ENCODE results near the gene HSD17B3. TPM values are rescaled to one million over a fixed set of nuclear protein-coding genes. Genes with fewer than 3 reads are reported as not detected.

HSD17B3 gene
- total RNA-seq, 1 experiment from 2014 or later, result not detected

DNA sequence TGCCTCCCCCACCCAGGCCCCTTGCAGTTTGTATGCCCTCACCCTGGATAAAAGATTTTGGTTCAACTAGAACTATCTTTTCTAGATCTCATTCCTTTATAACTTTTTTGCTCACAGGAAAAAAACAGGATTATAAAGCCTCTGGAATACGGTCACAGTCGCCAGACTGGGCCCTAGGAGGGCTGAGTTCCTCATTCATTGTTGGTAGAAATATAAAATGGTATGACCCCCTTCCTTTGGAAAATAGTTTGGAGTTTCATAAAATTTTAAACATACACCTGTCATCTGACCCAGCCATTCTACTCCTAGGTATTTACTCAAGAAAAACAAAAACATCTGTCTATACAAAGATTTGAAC, 82.1 kb downstream of the HSD17B3 start:
- Histone ChIP-seq H3K9me2 (replicated peaks; ENCODE audit: insufficient read depth, low read length) (no peaks in the 10 kb centered on the region), H3K4me2 (ENCODE audit: low read depth, low read length, poor library complexity, severe bottlenecking) (no peak overlapping the region), H3K9me3 (ENCODE audit: low read length) (no peaks in the 10 kb centered on the region), H3K4me3 (ENCODE audit: low read length) (no peak overlapping the region), H2AFZ (ENCODE audit: low read length) (no peak overlapping the region), H3K79me2 (ENCODE audit: low read length) (no peaks in the 10 kb centered on the region), H3K27ac (ENCODE audit: low read length) (no peak overlapping the region), H3K4me1 (ENCODE audit: low read length) (peaks cover 3% of the 10 kb centered on the region; the same call in 1 of the 2 replicates), H3K9ac (ENCODE audit: low read length) (no peak overlapping the region), H4K20me1 (ENCODE audit: insufficient read depth, low read depth, low read length) (no peaks in the 10 kb centered on the region), H3K27me3 (ENCODE audit: low read length) (no peaks in the 10 kb centered on the region), H3K36me3 (ENCODE audit: insufficient read depth, low read length) (no peaks in the 10 kb centered on the region)
- no peak for DNase-seq

DNA sequence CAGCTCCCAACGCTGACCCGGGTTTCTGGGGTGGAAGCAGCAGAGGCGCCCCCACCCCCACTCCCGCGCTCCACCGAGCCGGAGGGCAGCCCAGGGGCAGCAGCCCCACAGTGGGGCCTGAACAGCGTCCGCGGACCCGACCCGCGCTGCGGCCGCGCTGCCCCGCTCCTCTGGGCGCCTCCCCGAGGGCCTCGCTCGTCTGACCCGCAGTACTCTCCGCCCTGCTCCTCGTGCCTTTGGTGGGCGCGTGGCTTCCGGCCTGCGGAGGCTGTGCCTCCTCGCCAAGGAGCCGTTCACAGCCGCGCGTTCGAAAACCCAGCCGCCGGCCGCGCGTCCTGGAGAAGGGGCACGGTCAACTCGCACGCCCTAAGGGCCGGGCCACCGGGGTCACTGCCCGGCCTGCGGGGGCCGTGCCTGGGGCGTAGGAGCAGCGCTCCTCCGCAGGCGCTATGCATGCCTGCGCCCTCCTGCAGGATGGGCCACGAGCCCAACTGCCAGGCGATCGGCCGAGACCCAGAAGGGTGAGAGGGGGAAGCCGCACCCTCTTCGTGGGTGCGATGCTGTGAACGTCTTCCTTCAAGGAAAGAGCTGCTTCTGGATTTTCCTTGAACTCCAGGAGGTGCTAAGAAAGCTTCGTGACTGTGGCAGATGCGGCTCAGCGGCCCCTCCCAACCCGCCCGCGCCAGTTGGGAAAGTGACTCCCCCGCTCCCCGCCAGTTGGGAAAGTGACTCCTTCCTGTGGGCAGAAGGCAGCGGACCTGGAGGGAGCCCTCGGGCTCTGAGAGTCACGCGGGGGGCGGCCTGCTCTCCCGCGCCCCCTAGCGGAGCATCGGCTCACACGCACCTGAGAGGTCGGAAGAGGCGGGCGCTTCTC, 82.7 kb downstream of the HSD17B3 start:
- Histone ChIP-seq H4K20me1 (ENCODE audit: insufficient read depth, low read depth, low read length) (no peaks in the 10 kb centered on the region), H3K4me1 (ENCODE audit: low read length) (peaks cover 3% of the 10 kb centered on the region; the same call in 1 of the 2 replicates), H3K27ac (ENCODE audit: low read length) (no peak overlapping the region), H3K27me3 (ENCODE audit: low read length) (no peaks in the 10 kb centered on the region), H3K9me3 (ENCODE audit: low read length) (no peaks in the 10 kb centered on the region), H3K4me2 (ENCODE audit: low read depth, low read length, poor library complexity, severe bottlenecking) (no peak overlapping the region), H3K79me2 (ENCODE audit: low read length) (no peaks in the 10 kb centered on the region), H2AFZ (ENCODE audit: low read length) (no peak overlapping the region), H3K36me3 (ENCODE audit: insufficient read depth, low read length) (no peaks in the 10 kb centered on the region), H3K4me3 (ENCODE audit: low read length) (no peak overlapping the region), H3K9ac (ENCODE audit: low read length) (no peak overlapping the region), H3K9me2 (replicated peaks; ENCODE audit: insufficient read depth, low read length) (no peaks in the 10 kb centered on the region)
- DNase-seq, result no peak

DNA sequence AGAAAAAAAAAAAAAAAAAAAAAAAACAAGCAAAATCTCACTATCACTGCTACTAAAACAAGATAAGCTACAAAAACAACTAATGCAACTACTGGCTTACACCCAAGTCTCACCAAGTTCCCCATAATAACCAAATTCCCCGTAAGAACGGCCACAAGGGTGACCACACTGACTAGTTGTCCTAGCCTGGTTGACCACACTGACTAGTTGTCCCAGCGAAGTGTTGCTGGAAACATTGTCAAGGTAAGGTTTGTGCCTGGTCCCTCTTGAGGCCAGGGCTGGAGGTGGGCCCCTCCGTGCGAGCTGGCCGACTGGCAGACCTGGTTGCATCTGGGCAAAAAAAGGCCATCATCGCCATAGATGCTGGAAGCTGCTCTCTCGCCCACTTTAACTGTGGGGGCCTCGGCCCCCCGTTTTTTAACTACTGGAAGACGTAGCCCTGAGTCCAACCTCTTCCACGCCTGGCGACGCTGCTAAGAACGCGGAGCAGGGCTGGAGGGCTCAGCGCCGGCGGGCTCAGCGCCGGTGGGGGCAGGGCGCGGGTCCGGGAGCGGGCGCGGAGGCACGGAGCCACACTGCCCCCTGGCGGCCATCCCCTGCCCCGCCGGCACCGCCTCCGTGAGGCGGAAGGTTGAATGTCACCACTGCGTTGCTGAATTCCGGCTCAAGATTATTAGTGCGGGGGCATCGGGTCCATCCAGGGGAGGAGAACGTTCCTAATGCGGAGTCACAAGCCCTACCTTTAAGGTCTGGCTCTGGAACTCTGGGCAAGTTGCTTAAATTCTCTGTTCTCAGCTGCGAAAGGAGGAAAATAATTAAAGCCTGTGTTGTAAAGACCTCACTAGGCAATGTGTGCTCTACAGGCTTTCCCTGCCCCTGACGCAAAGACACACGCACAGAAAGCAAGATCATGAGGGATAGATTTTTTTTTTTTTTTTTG, 84.0 kb downstream of the HSD17B3 start:
- H3K4me2 ChIP-seq (ENCODE audit: low read depth, low read length, poor library complexity, severe bottlenecking), result peak overlapping the region; percentile 47
- no peaks in the 10 kb centered on the region for H3K9me2 ChIP-seq (replicated peaks; ENCODE audit: insufficient read depth, low read length)
- H3K79me2 ChIP-seq (ENCODE audit: low read length), result no peaks in the 10 kb centered on the region
- peak; percentile 82 for DNase-seq
- peaks cover 3% of the 10 kb centered on the region; the same call in 1 of the 2 replicates for H3K4me1 ChIP-seq (ENCODE audit: low read length)
- H2AFZ ChIP-seq (ENCODE audit: low read length), result peak overlapping the region; percentile 56
- no peak overlapping the region for H3K27ac ChIP-seq (ENCODE audit: low read length)
- H4K20me1 ChIP-seq (ENCODE audit: insufficient read depth, low read depth, low read length), result no peaks in the 10 kb centered on the region
- H3K4me3 ChIP-seq (ENCODE audit: low read length), result no peak overlapping the region
- no peaks in the 10 kb centered on the region for H3K27me3 ChIP-seq (ENCODE audit: low read length)
- H3K9ac ChIP-seq (ENCODE audit: low read length), result no peak overlapping the region
- H3K9me3 ChIP-seq (ENCODE audit: low read length), result no peaks in the 10 kb centered on the region
- H3K36me3 ChIP-seq (ENCODE audit: insufficient read depth, low read length), result no peaks in the 10 kb centered on the region

DNA sequence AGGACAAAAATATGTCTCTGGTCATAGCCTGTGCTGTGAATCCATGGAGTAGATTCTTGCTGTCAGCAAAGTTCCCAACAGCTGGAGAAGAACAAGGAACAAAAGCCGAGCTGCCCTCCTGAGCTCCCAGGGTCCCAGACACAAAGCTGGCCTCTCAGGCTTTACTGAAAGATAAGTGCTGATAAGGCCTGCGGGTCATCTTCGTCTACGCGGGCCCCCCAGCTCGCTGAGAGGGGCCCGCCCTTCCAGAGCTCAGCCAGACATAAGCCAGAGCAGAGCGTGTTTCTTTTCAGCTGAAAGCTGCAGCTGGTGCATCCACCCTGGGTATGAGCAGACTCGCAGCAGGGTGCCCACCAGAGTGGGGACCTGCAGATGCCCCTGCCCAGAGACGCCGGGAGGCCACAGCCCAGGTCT, 84.7 kb downstream of the HSD17B3 start:
- H3K27me3 ChIP-seq (ENCODE audit: low read length), result no peaks in the 10 kb centered on the region
- H3K9me3 ChIP-seq (ENCODE audit: low read length), result no peaks in the 10 kb centered on the region
- no peaks in the 10 kb centered on the region for H4K20me1 ChIP-seq (ENCODE audit: insufficient read depth, low read depth, low read length)
- H3K79me2 ChIP-seq (ENCODE audit: low read length), result no peaks in the 10 kb centered on the region
- no peak overlapping the region for H3K9ac ChIP-seq (ENCODE audit: low read length)
- no peak overlapping the region for H3K4me2 ChIP-seq (ENCODE audit: low read depth, low read length, poor library complexity, severe bottlenecking)
- peaks cover 3% of the 10 kb centered on the region; the same call in 1 of the 2 replicates for H3K4me1 ChIP-seq (ENCODE audit: low read length)
- no peaks in the 10 kb centered on the region for H3K9me2 ChIP-seq (replicated peaks; ENCODE audit: insufficient read depth, low read length)
- no peak overlapping the region for H2AFZ ChIP-seq (ENCODE audit: low read length)
- H3K36me3 ChIP-seq (ENCODE audit: insufficient read depth, low read length), result no peaks in the 10 kb centered on the region
- no peak for DNase-seq
- no peak overlapping the region for H3K4me3 ChIP-seq (ENCODE audit: low read length)
- no peak overlapping the region for H3K27ac ChIP-seq (ENCODE audit: low read length)

DNA sequence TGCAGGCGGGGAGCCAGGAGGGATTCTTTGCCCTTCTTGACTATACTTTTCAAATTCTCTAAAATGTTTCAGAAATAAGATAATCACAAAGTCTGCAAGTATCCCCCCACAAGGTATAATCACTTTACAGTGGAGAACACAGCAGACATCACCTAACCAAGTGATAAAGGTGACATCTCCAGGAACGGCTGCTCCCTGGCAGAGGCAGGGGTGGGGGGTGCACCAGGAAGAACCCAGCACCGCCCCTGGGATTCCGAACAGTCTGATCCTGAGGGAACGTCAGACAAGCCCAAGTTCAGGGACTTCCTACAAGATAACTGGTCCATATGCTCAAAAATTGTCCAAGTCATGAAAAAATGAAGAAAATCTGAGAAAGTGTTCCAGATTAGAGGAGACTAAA, 85.4 kb downstream of the HSD17B3 start:
- no peak for DNase-seq

DNA sequence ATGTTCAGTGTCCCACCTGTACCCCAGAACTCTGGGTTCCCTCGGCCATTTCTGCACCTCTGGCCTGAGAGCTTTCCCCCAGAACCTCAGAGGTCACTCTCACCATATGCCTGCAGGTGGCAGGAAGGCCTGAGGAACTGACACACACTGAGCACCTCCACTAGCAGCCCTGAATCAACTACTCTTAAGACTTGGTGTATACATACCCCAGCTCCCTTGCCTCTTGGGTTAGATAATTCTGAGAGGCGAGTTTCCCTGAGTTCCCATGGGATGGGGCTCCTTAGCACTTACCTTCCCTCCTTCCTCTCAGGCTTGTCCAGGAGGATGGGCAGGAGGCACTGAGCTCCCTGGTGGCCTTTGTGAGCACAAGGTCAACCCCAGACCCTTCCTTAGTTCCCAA, 86.1 kb downstream of the HSD17B3 start:
- H4K20me1 ChIP-seq (ENCODE audit: insufficient read depth, low read depth, low read length), result no peaks in the 10 kb centered on the region
- no peaks in the 10 kb centered on the region for H3K9me2 ChIP-seq (replicated peaks; ENCODE audit: insufficient read depth, low read length)
- H3K4me1 ChIP-seq (ENCODE audit: low read length), result peaks cover 3% of the 10 kb centered on the region; the same call in 1 of the 2 replicates
- no peak overlapping the region for H3K4me2 ChIP-seq (ENCODE audit: low read depth, low read length, poor library complexity, severe bottlenecking)
- no peaks in the 10 kb centered on the region for H3K36me3 ChIP-seq (ENCODE audit: insufficient read depth, low read length)
- no peaks in the 10 kb centered on the region for H3K27me3 ChIP-seq (ENCODE audit: low read length)
- H3K27ac ChIP-seq (ENCODE audit: low read length), result no peak overlapping the region
- H3K9me3 ChIP-seq (ENCODE audit: low read length), result no peaks in the 10 kb centered on the region
- H3K4me3 ChIP-seq (ENCODE audit: low read length), result no peak overlapping the region
- H3K79me2 ChIP-seq (ENCODE audit: low read length), result no peaks in the 10 kb centered on the region
- H3K9ac ChIP-seq (ENCODE audit: low read length), result no peak overlapping the region
- DNase-seq, result no peak
- no peak overlapping the region for H2AFZ ChIP-seq (ENCODE audit: low read length)

More for the DNA sequence above, 85.4 kb downstream of the HSD17B3 start:
- no peak overlapping the region for H3K4me3 ChIP-seq (ENCODE audit: low read length)
- no peak overlapping the region for H3K9ac ChIP-seq (ENCODE audit: low read length)
- no peaks in the 10 kb centered on the region for H3K27me3 ChIP-seq (ENCODE audit: low read length)
- H3K9me3 ChIP-seq (ENCODE audit: low read length), result no peaks in the 10 kb centered on the region
- no peak overlapping the region for H3K27ac ChIP-seq (ENCODE audit: low read length)
- no peaks in the 10 kb centered on the region for H3K79me2 ChIP-seq (ENCODE audit: low read length)
- H3K4me2 ChIP-seq (ENCODE audit: low read depth, low read length, poor library complexity, severe bottlenecking), result no peak overlapping the region
- peaks cover 3% of the 10 kb centered on the region; the same call in 1 of the 2 replicates for H3K4me1 ChIP-seq (ENCODE audit: low read length)
- H3K9me2 ChIP-seq (replicated peaks; ENCODE audit: insufficient read depth, low read length), result no peaks in the 10 kb centered on the region
- H4K20me1 ChIP-seq (ENCODE audit: insufficient read depth, low read depth, low read length), result no peaks in the 10 kb centered on the region
- H2AFZ ChIP-seq (ENCODE audit: low read length), result no peak overlapping the region
- no peaks in the 10 kb centered on the region for H3K36me3 ChIP-seq (ENCODE audit: insufficient read depth, low read length)

DNA sequence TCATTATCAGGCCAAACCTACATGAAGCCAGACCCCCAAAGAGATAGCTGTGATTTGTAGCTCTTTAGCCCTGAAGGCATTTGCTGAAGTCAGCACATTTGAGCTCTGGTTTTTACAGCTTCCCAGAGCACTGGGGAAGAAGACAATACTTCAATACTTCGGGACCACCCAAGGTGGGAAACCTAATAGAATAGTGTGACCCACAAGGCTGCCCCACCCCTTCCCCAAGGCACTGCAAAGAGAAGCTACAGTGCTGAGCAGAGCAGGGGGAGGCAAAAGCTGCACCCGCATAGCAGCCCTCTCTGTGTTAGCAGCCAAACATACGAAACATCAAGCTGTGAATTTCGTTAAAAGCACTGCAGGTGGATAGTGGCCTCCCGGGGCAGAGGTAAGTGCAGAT, 87.3 kb downstream of the HSD17B3 start:
- Histone ChIP-seq H3K79me2 (ENCODE audit: low read length) (no peaks in the 10 kb centered on the region), H2AFZ (ENCODE audit: low read length) (no peak overlapping the region), H3K9ac (ENCODE audit: low read length) (no peak overlapping the region), H4K20me1 (ENCODE audit: insufficient read depth, low read depth, low read length) (no peaks in the 10 kb centered on the region), H3K4me1 (ENCODE audit: low read length) (peaks cover 3% of the 10 kb centered on the region; the same call in 1 of the 2 replicates), H3K36me3 (ENCODE audit: insufficient read depth, low read length) (no peaks in the 10 kb centered on the region), H3K4me2 (ENCODE audit: low read depth, low read length, poor library complexity, severe bottlenecking) (no peak overlapping the region), H3K27ac (ENCODE audit: low read length) (no peak overlapping the region), H3K9me3 (ENCODE audit: low read length) (no peaks in the 10 kb centered on the region), H3K4me3 (ENCODE audit: low read length) (no peak overlapping the region), H3K27me3 (ENCODE audit: low read length) (no peaks in the 10 kb centered on the region), H3K9me2 (replicated peaks; ENCODE audit: insufficient read depth, low read length) (no peaks in the 10 kb centered on the region)
- no peak for DNase-seq
